ENCODE measurements around the gene PAX2.

- TF ChIP-seq CTCF (IDR thresholded peaks at IDR 0.05) = no peak
- TF ChIP-seq POLR2A (IDR thresholded peaks at IDR 0.05) = no peak
Observed at GRCh38 chr10:100835810-100836209, 90.4 kb downstream of the PAX2 start.
